Measurements from ENCODE around the gene LIN9.
"Not testable (repeated sequence)": the region's sequence is repeated elsewhere in the genome, so short reads cannot be mapped to it uniquely, and the experiment has no call there.

- not testable (repeated sequence) for TF ChIP-seq CTCF, POLR2A (IDR thresholded peaks at IDR 0.05)
Measured at GRCh38 chr1:226202666-226203065, 106.3 kb downstream of the LIN9 start.
